Measurements from ENCODE around the gene OTC. TPM values are rescaled to one million over a fixed set of nuclear protein-coding genes. Genes with fewer than 3 reads are reported as not detected.

OTC gene
- total RNA-seq, 1 donor from 2014 or later, result not detected

DNA sequence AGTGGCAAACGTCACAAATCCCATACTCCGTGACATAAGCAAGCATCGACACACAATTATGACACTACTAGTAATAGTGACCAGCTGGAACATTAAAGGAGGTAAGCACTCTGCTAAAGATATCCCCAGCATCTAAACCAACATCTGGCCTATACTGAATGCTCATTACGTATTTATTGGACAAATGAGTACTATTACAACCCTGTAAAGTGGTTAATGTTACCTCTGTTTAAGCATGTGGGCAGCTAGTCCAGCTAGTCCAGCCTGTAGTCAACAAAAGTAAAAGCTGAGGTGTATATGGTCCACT, 24.7 kb upstream of the OTC start:
- TF ChIP-seq, protein P1, sequence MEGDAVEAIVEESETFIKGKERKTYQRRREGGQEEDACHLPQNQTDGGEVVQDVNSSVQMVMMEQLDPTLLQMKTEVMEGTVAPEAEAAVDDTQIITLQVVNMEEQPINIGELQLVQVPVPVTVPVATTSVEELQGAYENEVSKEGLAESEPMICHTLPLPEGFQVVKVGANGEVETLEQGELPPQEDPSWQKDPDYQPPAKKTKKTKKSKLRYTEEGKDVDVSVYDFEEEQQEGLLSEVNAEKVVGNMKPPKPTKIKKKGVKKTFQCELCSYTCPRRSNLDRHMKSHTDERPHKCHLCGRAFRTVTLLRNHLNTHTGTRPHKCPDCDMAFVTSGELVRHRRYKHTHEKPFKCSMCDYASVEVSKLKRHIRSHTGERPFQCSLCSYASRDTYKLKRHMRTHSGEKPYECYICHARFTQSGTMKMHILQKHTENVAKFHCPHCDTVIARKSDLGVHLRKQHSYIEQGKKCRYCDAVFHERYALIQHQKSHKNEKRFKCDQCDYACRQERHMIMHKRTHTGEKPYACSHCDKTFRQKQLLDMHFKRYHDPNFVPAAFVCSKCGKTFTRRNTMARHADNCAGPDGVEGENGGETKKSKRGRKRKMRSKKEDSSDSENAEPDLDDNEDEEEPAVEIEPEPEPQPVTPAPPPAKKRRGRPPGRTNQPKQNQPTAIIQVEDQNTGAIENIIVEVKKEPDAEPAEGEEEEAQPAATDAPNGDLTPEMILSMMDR (IDR thresholded peaks at IDR 0.05; ENCODE audit: insufficient read depth, low read length, poor library complexity, severe bottlenecking), result no peak
- Histone ChIP-seq H3K36me3 (ENCODE audit: control insufficient read depth, insufficient read depth, low read length) (no peaks in the 10 kb centered on the region), H3K4me3 (ENCODE audit: low read depth, low read length) (no peak overlapping the region), H3K27me3 (ENCODE audit: control insufficient read depth, insufficient read depth, low read length) (no peaks in the 10 kb centered on the region)
- DNase-seq (ENCODE audit: low read depth), result no peak

DNA sequence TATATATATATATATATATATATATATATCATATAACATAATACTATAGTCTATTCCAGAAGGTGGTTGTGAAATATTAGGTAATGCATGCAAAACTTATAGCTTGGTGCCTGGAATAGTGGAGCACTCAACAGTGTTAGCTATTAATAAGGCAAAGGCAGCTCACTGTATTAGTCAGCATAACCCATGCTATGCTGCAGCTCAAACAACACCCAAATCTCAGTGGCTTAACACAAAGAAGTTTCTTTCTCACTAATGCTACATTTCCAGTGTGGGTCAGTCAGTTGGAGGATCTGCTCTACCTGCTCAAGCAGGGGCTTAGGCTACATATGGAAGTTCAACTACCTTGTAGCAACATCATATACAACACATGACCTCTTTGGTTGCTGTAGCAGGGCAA, 19.9 kb upstream of the OTC start:
- H3K27me3 ChIP-seq (ENCODE audit: control insufficient read depth, insufficient read depth, low read length), result no peaks in the 10 kb centered on the region
- H3K4me3 ChIP-seq (ENCODE audit: low read depth, low read length), result no peak overlapping the region
- H3K36me3 ChIP-seq (ENCODE audit: control insufficient read depth, insufficient read depth, low read length), result no peaks in the 10 kb centered on the region
- TF ChIP-seq, protein P1 (IDR thresholded peaks at IDR 0.05; ENCODE audit: insufficient read depth, low read length, poor library complexity, severe bottlenecking), result no peak
- DNase-seq (ENCODE audit: low read depth), result no peak

DNA sequence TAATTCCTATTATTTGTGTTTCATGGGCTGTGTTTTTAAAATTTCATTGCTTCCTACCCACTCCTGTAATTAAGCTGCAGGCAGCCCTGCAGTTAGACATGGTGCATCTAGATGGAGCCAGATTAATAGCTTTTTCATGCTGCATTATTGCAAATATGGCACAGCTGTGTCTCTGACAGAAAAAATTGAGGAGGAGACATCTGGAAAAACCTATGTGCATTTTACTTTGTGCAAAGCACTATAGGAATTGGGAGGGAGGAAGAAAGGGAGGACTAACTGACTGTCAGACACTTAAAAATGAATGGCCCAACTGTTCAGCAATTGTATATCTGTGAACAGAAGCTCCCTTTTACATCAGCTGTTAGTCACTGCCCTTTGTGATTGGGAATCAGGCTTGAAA, 17.0 kb upstream of the OTC start:
- H3K27me3 ChIP-seq (ENCODE audit: control insufficient read depth, insufficient read depth, low read length), result no peaks in the 10 kb centered on the region
- no peak for DNase-seq (ENCODE audit: low read depth)
- TF ChIP-seq, protein P1 (IDR thresholded peaks at IDR 0.05; ENCODE audit: insufficient read depth, low read length, poor library complexity, severe bottlenecking), result no peak
- no peaks in the 10 kb centered on the region for H3K36me3 ChIP-seq (ENCODE audit: control insufficient read depth, insufficient read depth, low read length)
- no peak overlapping the region for H3K4me3 ChIP-seq (ENCODE audit: low read depth, low read length)

DNA sequence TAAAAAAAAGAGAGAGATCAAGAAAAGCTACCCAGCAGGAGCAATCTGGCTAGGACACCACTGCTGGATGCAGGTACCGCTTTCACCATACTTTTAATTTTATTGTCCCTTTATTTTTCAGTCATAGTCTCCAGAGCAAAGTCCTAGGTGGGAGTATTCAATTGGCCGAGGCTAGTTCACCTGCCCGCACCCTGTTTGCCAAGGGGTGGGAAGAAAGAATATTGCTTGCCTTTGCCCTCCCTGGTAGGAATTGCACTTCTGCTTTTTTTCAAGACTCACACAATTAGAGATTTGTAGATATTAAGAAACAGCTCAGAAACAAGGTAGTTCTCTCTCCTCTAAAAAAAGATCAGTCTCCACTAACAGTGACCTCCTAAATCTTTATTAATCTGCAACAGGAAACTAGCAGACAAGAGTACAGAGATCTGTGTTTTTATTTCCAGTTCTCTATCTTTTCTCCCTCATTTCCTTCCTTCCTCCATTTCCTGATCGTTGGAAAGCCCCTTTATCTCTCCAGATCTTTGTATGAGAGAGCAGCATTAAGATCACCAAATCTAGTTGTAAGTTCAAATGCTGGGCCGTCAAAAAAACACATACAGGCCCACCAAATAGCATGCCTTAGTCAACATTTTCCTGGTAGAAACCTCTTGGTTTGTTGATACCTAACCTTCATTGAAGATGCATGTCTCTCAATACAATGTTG, 15.7 kb upstream of the OTC start:
- TF ChIP-seq, protein P1 (IDR thresholded peaks at IDR 0.05; ENCODE audit: insufficient read depth, low read length, poor library complexity, severe bottlenecking), result no peak
- H3K4me3 ChIP-seq (ENCODE audit: low read depth, low read length), result no peak overlapping the region
- no peaks in the 10 kb centered on the region for H3K36me3 ChIP-seq (ENCODE audit: control insufficient read depth, insufficient read depth, low read length)
- no peaks in the 10 kb centered on the region for H3K27me3 ChIP-seq (ENCODE audit: control insufficient read depth, insufficient read depth, low read length)
- DNase-seq (ENCODE audit: low read depth), result no peak

DNA sequence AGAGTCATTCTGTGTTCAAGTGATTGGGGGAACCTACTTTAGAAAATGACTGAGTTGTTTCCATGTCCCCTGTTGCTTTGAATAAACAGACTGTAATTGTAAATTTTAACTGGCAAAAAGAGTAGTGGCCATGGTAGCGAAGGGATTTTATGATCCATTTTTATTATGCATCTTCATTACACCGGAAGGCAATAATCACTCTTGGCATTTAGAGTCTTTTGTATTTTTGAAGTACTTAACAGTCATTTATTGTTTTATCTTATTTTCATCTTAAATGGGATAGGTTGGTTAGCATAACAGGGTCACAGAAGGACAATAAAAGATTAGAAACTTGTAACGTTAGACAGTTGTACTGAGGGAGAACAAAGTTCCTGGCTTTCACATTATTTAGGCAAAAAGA, 11.0 kb upstream of the OTC start:
- no peak for DNase-seq (ENCODE audit: low read depth)
- no peak overlapping the region for H3K4me3 ChIP-seq (ENCODE audit: low read depth, low read length)

More for the DNA sequence above, 11.0 kb upstream of the OTC start:
- TF ChIP-seq, protein P1 (IDR thresholded peaks at IDR 0.05; ENCODE audit: insufficient read depth, low read length, poor library complexity, severe bottlenecking), result no peak
- Histone ChIP-seq H3K36me3 (ENCODE audit: control insufficient read depth, insufficient read depth, low read length) (no peaks in the 10 kb centered on the region), H3K27me3 (ENCODE audit: control insufficient read depth, insufficient read depth, low read length) (no peaks in the 10 kb centered on the region)

All from kidney epithelial cell (primary cell).